K562 (cell line): ENCODE measurements around the gene AHNAK.

Experiments
- CREB3 ChIP-seq: fragments of 450-650 bp; conservative IDR thresholded peaks from 2 replicates; pipeline ENCODE4 v1.6.1; 2016; ENCODE audit warnings: missing genetic modification characterization, low read depth, mild to moderate bottlenecking, missing compliant biosample characterization, moderate library complexity
- E2F6 ChIP-seq, 2 experiments: IDR thresholded peaks; 2 replicates each; pipeline ENCODE4 v1.6.1; 2011; ENCODE audit warnings: borderline replicate concordance in 1 of 2, control low read depth in 1 of 2, low read depth in 1 of 2, low read length in 1 of 2, mild to moderate bottlenecking in 1 of 2, mixed read lengths in 1 of 2, moderate library complexity in 1 of 2; ENCODE audit not compliant: insufficient read depth in 1 of 2, insufficient read length in 1 of 2, poor library complexity in 1 of 2, severe bottlenecking in 1 of 2; ENCODE audit errors: extremely low read depth in 1 of 2
- MCM7 ChIP-seq, 2 experiments: fragments of 450-650 bp; IDR thresholded peaks; 2 replicates each; pipeline ENCODE4 v1.6.1; 2016 to 2018
- MYNN ChIP-seq, 2 experiments: sonication (generic); formaldehyde crosslinking in 1 of 2; IDR thresholded peaks; 2 replicates each; pipeline versions ENCODE4 v1.5.0 to v1.6.1; 2016 to 2020; ENCODE audit warnings: antibody characterized with exemption in 1 of 2, missing genetic modification reagents in 1 of 2
- TAF1 ChIP-seq: IDR thresholded peaks from 2 replicates; pipeline ENCODE4 v1.6.1; 2011; ENCODE audit warnings: mild to moderate bottlenecking, low read length, moderate library complexity; ENCODE audit not compliant: insufficient read depth, control insufficient read depth, severe bottlenecking; ENCODE audit errors: extremely low read depth

DNA sequence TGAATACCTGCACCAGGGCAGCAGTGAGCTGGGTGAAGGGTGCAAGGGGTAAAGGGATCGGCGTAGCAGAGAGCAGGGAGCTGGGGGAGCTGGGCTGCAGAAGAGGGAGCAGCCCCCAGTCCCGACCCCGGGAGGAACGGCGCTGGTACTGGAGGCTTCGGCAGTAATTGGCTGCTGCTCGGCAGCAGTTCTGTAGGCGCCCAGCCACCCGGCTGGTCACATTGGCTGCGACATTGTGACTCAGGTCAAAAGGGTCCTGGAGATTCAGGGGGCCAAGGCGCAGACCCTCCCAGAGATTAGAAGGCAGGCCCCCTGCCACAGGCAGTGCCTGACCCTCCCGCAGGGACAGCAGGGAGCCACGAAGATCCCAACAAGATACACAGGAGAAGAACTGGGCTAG, 29.2 kb upstream of the AHNAK start:
- no peak for TF ChIP-seq E2F6 (IDR thresholded peaks at IDR 0.05; ENCODE audit: borderline replicate concordance in 1 of 2, extremely low read depth in 1 of 2, insufficient read depth in 1 of 2, insufficient read length in 1 of 2, low read depth in 1 of 2, low read length in 1 of 2, poor library complexity in 1 of 2, severe bottlenecking in 1 of 2)
- TF ChIP-seq MCM7 (IDR thresholded peaks at IDR 0.05): no peak
- no peak for TF ChIP-seq MYNN (IDR thresholded peaks at IDR 0.05)
- TF ChIP-seq MYNN (CRISPR knock-in tag; IDR thresholded peaks at IDR 0.05): no peak
- TF ChIP-seq CREB3 (tag): no peak
- TF ChIP-seq TAF1: no peak
